Body of pancreas (tissue), 4 donors: Measurements from ENCODE around the gene GRM8. TPM values are rescaled to one million over a fixed set of nuclear protein-coding genes. Genes with fewer than 3 reads are reported as not detected.

Experiments used
- ATAC-seq: fragments of 150-250 bp; one replicate; pipeline ENCODE4 v1.9.1; 2016
- DNase-seq, 4 donors: peaks; one replicate each; pipeline ENCODE4 v3.0.0-alpha.2; 2019
- H3K27ac ChIP-seq, 4 donors: fragments of 200-600 bp; sonication (generic); 1 replicate in 3 of 4; 2 replicates in 1 of 4; pipeline versions ENCODE4 v1.5.1 to v1.6.1; 2016 to 2019; ENCODE audit warnings: mild to moderate bottlenecking in 1 of 4, mixed read lengths in 1 of 4, moderate library complexity in 1 of 4
- H3K27me3 ChIP-seq, 2 donors: fragments of 200-600 bp; sonication (generic); one replicate each; pipeline ENCODE4 v1.6.0; 2016; ENCODE audit warnings: mild to moderate bottlenecking in 1 of 2
- H3K36me3 ChIP-seq, 2 donors: fragments of 200-600 bp; sonication (generic); replicated peaks in 1 of 2; 2 replicates each; pipeline ENCODE4 v1.5.1; 2016; ENCODE audit warnings: low read depth in 2 of 2; ENCODE audit not compliant: insufficient read depth in 1 of 2
- H3K4me1 ChIP-seq: fragments of 200-600 bp; sonication (generic); one replicate; pipeline ENCODE4 v1.6.0; 2016
- H3K4me3 ChIP-seq, 2 donors: fragments of 200-600 bp; sonication (generic); 1 replicate in 1 of 2; 2 replicates in 1 of 2; pipeline ENCODE4 v1.5.1; 2016 to 2019
- H3K9me3 ChIP-seq, 3 donors: fragments of 200-600 bp; sonication (generic); 1 replicate in 2 of 3; 2 replicates in 1 of 3; pipeline ENCODE4 v1.5.1; 2016
- CTCF ChIP-seq, 7 experiments: fragments of 450-650 bp in 4 of 7; fragments of 200-600 bp in 3 of 7; sonication (generic) in 3 of 7; IDR thresholded peaks; one replicate each; pipeline ENCODE4 v1.5.1; 2016 to 2019; ENCODE audit warnings: antibody characterized with exemption in 7 of 7
- POLR2A ChIP-seq, 3 donors: fragments of 450-650 bp; IDR thresholded peaks; one replicate each; pipeline ENCODE4 v1.6.1; 2016; ENCODE audit warnings: antibody characterized with exemption in 3 of 3, mild to moderate bottlenecking in 2 of 3
- WGBS, 2 donors: methylation state at CpG; one replicate each; pipeline ENCODE4 v1.1.5; 2017; 5-methylcytosine and 5-hydroxymethylcytosine counted together
- intact Hi-C: fragments of 100-400 bp; cut with DNase I; formaldehyde crosslinking; loops from one replicate; pipeline ENCODE4 v1.15.1; 2023
- total RNA-seq, 2 donors: library from RNA; depleted of rRNA; stranded (reverse); fragments of >200 nt; gene quantifications; one replicate each; pipeline ENCODE4 v1.1.0, GENCODE V29; 2016

The GRM8 gene
- total RNA-seq, 2 donors from 2014 or later, result 2.3 TPM; not detected in 1

- no peak overlapping the region for H3K27ac ChIP-seq
- WGBS, 2 donors, result 85 to 93% methylated on average over 5 of the region's 5 CpGs
- intact Hi-C loops, result no loop called here
- TF ChIP-seq POLR2A (IDR thresholded peaks at IDR 0.05) (no peak), CTCF (IDR thresholded peaks at IDR 0.05) (no peak)
- no peaks in the 10 kb centered on the region for H3K27me3 ChIP-seq
- H3K4me1 ChIP-seq, result no peaks in the 10 kb centered on the region
- ATAC-seq, result no peak
- no peaks in the 10 kb centered on the region for H3K36me3 ChIP-seq
- no peak overlapping the region for H3K4me3 ChIP-seq
- H3K9me3 ChIP-seq, result no peaks in the 10 kb centered on the region
- no peak for DNase-seq
These were observed 584.4 kb downstream of the GRM8 start for GRCh38 chr7:126668367-126668752.

GRCh38 chr7:126667742-126668366, 584.9 kb downstream of the GRM8 start:
- H3K4me3 ChIP-seq, result no peak overlapping the region
- DNase-seq, result no peak
- ATAC-seq, result no peak
- no peaks in the 10 kb centered on the region for H3K36me3 ChIP-seq
- intact Hi-C loops, result no loop called here
- TF ChIP-seq POLR2A (IDR thresholded peaks at IDR 0.05) (no peak), CTCF (IDR thresholded peaks at IDR 0.05) (no peak)
- H3K4me1 ChIP-seq, result no peaks in the 10 kb centered on the region
- no peaks in the 10 kb centered on the region for H3K9me3 ChIP-seq
- H3K27me3 ChIP-seq, result no peaks in the 10 kb centered on the region
- WGBS, 2 donors, result 86 to 87% methylated on average over 11 to 14 of the region's 14 CpGs
- no peak overlapping the region for H3K27ac ChIP-seq

GRCh38 chr7:126662856-126663255, 589.9 kb downstream of the GRM8 start:
- TF ChIP-seq POLR2A (IDR thresholded peaks at IDR 0.05) (no peak), CTCF (IDR thresholded peaks at IDR 0.05) (no peak)
- Histone ChIP-seq H3K9me3 (no peaks in the 10 kb centered on the region), H3K4me3 (no peak overlapping the region), H3K4me1 (no peaks in the 10 kb centered on the region), H3K27me3 (no peaks in the 10 kb centered on the region), H3K27ac (no peak overlapping the region), H3K36me3 (no peaks in the 10 kb centered on the region)
- ATAC-seq (no peak), DNase-seq (no peak)
- WGBS, 2 donors, result 64 to 66% methylated on average over 4 of the region's 4 CpGs
- intact Hi-C loops, result no loop called here

GRCh38 chr7:126659124-126659523, 593.6 kb downstream of the GRM8 start:
- 54 to 67% methylated on average over 3 of the region's 3 CpGs for WGBS, 2 donors
- no peak for ATAC-seq
- no peak for DNase-seq
- no peak overlapping the region for H3K27ac ChIP-seq
- H3K9me3 ChIP-seq, result no peaks in the 10 kb centered on the region
- intact Hi-C loops, result no loop called here
- no peaks in the 10 kb centered on the region for H3K4me1 ChIP-seq
- no peaks in the 10 kb centered on the region for H3K36me3 ChIP-seq
- no peaks in the 10 kb centered on the region for H3K27me3 ChIP-seq
- no peak overlapping the region for H3K4me3 ChIP-seq
- TF ChIP-seq CTCF (IDR thresholded peaks at IDR 0.05), result no peak
- no peak for TF ChIP-seq POLR2A (IDR thresholded peaks at IDR 0.05)

- DNase-seq (no peak), ATAC-seq (no peak)
- Histone ChIP-seq H3K9me3 (no peaks in the 10 kb centered on the region), H3K4me3 (no peak overlapping the region), H3K4me1 (no peaks in the 10 kb centered on the region), H3K36me3 (no peaks in the 10 kb centered on the region), H3K27me3 (no peaks in the 10 kb centered on the region), H3K27ac (no peak overlapping the region)
- TF ChIP-seq POLR2A (IDR thresholded peaks at IDR 0.05), result no peak
- no peak for TF ChIP-seq CTCF (IDR thresholded peaks at IDR 0.05)
- 71 to 87% methylated on average over 16 of the region's 16 CpGs for WGBS, 2 donors
- intact Hi-C loops, result no loop called here
These were observed 594.1 kb downstream of the GRM8 start for GRCh38 chr7:126658684-126659083.
